Right ventricle myocardium superior (tissue), 1 donor: ENCODE results near the gene RGS7BP. TPM values are rescaled to one million over a fixed set of nuclear protein-coding genes. Genes with fewer than 3 reads are reported as not detected.

Experiments
- total RNA-seq: library from RNA; stranded (reverse); fragmentation: NEBNext Ultra II Directional; extraction: Animal tissue kit (Norgen Biotek cat#: 25700); gene quantifications from one replicate; pipeline ENCODE4 v1.2.1, GENCODE V29; 2021
- donor health status: DM: no; HTN: yes; CAD: no; lungs with severe emphysema.

RGS7BP gene
- total RNA-seq, 1 donor from 2014 or later: 5.4 TPM

Other genes starting within 250 kb of the RGS7BP start
- gene SHISAL2B, start 184.5 kb downstream of the RGS7BP start, total RNA-seq: not detected